ACC112 (cell line): ENCODE results near the gene RRBP1.
A peak's percentile ranks its signal among the peaks of the same experiment; 100 is the strongest.

Experiments used
- H2AFZ ChIP-seq: fragments of 200-600 bp; sonication (generic); one replicate; pipeline ENCODE4 v1.6.0; 2017; ENCODE audit warnings: antibody characterized with exemption, low read length; ENCODE audit not compliant: unreplicated experiment
- H3K27ac ChIP-seq: fragments of 200-600 bp; sonication (generic); 2 replicates; pipeline ENCODE4 v1.5.1; 2014; ENCODE audit warnings: low read depth, mild to moderate bottlenecking, antibody characterized with exemption, low read length, moderate library complexity
- H3K27me3 ChIP-seq: fragments of 200-600 bp; sonication (generic); 2 replicates; pipeline ENCODE4 v1.6.1; 2014; ENCODE audit warnings: mild to moderate bottlenecking, antibody characterized with exemption, low read length, moderate library complexity, mixed read lengths; ENCODE audit not compliant: insufficient read depth
- H3K36me3 ChIP-seq: fragments of 200-600 bp; sonication (generic); 2 replicates; pipeline ENCODE4 v1.6.1; 2016; ENCODE audit warnings: mild to moderate bottlenecking, antibody characterized with exemption, low read length, moderate library complexity, mixed read lengths; ENCODE audit not compliant: insufficient read depth
- H3K4me1 ChIP-seq: fragments of 200-600 bp; sonication (generic); one replicate; pipeline ENCODE4 v1.6.1; 2016; ENCODE audit warnings: low read length, mixed read lengths; ENCODE audit not compliant: insufficient read depth, unreplicated experiment, control insufficient read depth
- H3K4me3 ChIP-seq: fragments of 200-600 bp; sonication (generic); 2 replicates; pipeline ENCODE4 v1.5.1; 2014; ENCODE audit warnings: mild to moderate bottlenecking, low read depth, low read length
- H3K79me2 ChIP-seq: fragments of 200-600 bp; sonication (generic); one replicate; pipeline ENCODE4 v1.6.0; 2016; ENCODE audit warnings: low read length; ENCODE audit not compliant: control insufficient read depth, unreplicated experiment, insufficient read depth

The RRBP1 gene

GRCh38 chr20:17673084-17673483 is 9.0 kb downstream of the RRBP1 start:
- Histone ChIP-seq H2AFZ (no peak overlapping the region), H3K27me3 (no peaks in the 10 kb centered on the region), H3K4me3 (no peak overlapping the region), H3K79me2 (peaks cover 99% of the 10 kb centered on the region), H3K27ac (no peak overlapping the region), H3K36me3 (peaks cover 37% of the 10 kb centered on the region), H3K4me1 (peaks cover 74% of the 10 kb centered on the region)

DNA sequence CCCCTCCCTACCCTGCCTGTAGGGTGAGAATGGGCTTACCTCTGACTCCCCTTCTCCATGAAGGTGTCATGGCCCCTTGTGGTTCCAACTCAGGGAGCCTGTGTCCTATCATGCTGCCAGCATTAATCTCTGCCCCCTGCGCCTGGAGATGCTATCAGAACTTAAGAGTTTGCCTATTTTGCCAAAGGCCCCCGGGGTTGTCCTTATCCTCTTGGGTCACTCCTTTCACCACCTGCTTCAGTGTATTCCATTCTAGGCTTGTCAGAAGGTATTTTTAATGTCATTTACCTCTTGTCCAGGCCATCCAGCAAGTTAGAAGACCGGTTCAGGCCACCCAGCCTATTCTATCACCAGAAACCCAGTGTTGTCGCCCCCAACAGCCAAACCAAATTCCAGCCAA is 10.5 kb downstream of the RRBP1 start:
- H3K4me1 ChIP-seq, result peaks cover 80% of the 10 kb centered on the region
- H2AFZ ChIP-seq, result no peak overlapping the region
- no peak overlapping the region for H3K4me3 ChIP-seq
- H3K79me2 ChIP-seq, result peaks cover 99% of the 10 kb centered on the region
- no peaks in the 10 kb centered on the region for H3K27me3 ChIP-seq
- no peak overlapping the region for H3K27ac ChIP-seq
- peaks cover 38% of the 10 kb centered on the region for H3K36me3 ChIP-seq

DNA sequence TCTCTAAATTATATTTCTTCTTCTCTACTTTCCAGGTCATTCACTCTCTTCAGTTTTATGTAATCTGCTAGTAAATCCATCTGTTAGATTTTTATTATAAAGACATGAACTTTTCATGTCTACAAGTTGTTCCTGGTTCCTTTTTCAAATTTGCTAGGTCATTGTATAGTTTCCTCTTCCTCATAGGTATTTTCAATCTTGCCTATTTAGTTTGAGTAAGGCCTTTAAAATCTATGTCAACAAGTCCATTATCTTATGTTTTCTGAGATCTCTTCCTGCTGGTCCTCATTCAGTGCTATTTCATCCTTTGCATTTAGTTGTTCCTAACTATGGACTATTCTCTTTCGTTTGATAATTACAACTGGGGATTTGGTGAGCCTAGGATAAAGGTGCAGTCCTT is 11.0 kb downstream of the RRBP1 start:
- H3K4me3 ChIP-seq, result no peak overlapping the region
- peaks cover 99% of the 10 kb centered on the region for H3K79me2 ChIP-seq

GRCh38 chr20:17669306-17669931 is 12.6 kb downstream of the RRBP1 start:
- Histone ChIP-seq H3K79me2 (peaks cover 99% of the 10 kb centered on the region), H3K27me3 (no peaks in the 10 kb centered on the region), H3K27ac (no peak overlapping the region), H3K4me3 (no peak overlapping the region), H3K4me1 (peaks cover 79% of the 10 kb centered on the region), H2AFZ (no peak overlapping the region), H3K36me3 (peaks cover 38% of the 10 kb centered on the region)

More for the DNA sequence above, 11.0 kb downstream of the RRBP1 start:
- no peaks in the 10 kb centered on the region for H3K27me3 ChIP-seq
- peak overlapping the region; percentile 14; the same call in 1 of the 2 replicates for H3K27ac ChIP-seq
- H3K36me3 ChIP-seq, result peaks cover 38% of the 10 kb centered on the region
- H2AFZ ChIP-seq, result no peak overlapping the region
- peaks cover 80% of the 10 kb centered on the region for H3K4me1 ChIP-seq

DNA sequence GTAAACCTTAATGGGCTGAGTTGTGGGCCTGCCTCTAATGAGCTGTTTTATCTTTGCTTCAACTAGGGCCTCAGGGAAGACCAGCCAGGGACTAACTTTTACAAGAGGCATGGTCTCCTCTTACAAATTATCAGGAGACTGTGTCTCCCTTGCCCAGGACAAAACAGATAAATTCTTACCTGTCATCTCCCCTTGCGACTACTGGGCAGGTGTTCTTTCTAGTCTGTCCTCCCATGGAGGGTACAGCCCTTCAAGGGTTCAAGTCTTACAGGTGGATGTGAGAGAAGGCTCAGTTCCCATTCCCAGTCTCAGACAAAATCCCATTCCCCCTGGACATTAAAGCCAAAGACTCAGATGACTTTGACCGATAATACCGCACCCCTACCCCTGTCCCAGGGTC is 13.6 kb downstream of the RRBP1 start:
- Histone ChIP-seq H2AFZ (no peak overlapping the region), H3K4me1 (peaks cover 79% of the 10 kb centered on the region), H3K79me2 (peaks cover 99% of the 10 kb centered on the region), H3K27ac (no peak overlapping the region), H3K36me3 (peaks cover 33% of the 10 kb centered on the region), H3K27me3 (no peaks in the 10 kb centered on the region), H3K4me3 (no peak overlapping the region)

DNA sequence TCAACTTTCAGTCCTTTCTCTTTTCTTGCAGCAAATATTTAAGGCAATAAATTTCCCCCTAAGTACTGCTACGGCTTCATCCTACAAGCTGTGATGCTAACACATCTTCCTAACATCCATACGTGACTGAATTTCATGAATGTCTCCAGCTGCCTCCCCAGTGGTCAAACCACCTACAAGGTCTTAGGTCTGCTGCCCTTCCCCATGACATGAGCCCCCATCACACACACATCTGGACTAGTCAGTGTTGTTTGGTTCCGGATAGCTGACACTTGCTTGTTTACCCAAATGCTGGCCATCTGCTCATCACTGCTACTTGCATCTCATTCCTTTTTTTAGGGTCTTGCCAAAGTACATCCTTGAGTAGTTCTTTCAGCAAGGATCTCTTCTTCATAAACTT is 14.6 kb downstream of the RRBP1 start:
- H2AFZ ChIP-seq, result no peak overlapping the region
- H3K4me1 ChIP-seq, result peaks cover 79% of the 10 kb centered on the region
- peaks cover 33% of the 10 kb centered on the region for H3K36me3 ChIP-seq
- H3K27me3 ChIP-seq, result no peaks in the 10 kb centered on the region
- peak overlapping the region; percentile 88; the same call in 1 of the 2 replicates for H3K27ac ChIP-seq
- H3K4me3 ChIP-seq, result no peak overlapping the region
- H3K79me2 ChIP-seq, result peaks cover 99% of the 10 kb centered on the region

- Histone ChIP-seq H3K27me3 (no peaks in the 10 kb centered on the region), H3K4me1 (peaks cover 77% of the 10 kb centered on the region), H3K36me3 (peaks cover 26% of the 10 kb centered on the region), H3K4me3 (no peak overlapping the region), H3K27ac (peak overlapping the region; percentile 88; the same call in 1 of the 2 replicates), H2AFZ (no peak overlapping the region), H3K79me2 (peaks cover 94% of the 10 kb centered on the region)
Measured at GRCh38 chr20:17666481-17666880, 15.6 kb downstream of the RRBP1 start.

DNA sequence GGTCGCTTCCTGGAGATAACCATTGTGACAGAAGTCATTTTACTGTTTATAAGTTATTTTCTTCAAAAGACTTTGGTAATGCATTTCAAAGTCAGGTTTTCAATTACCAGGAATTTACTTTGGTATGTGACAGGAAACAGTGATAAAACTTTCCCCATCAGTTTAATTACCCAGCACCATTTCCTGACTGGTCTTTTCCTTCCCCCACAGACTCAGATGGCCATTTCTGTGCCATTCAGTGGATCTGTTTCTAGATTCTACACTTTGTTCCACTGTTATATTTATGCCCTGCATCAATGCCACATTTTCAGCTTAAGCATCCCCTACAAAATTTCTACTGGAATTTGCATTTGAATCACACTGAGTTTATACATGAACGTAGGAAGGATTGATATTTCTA is 16.3 kb downstream of the RRBP1 start:
- Histone ChIP-seq H3K36me3 (peaks cover 19% of the 10 kb centered on the region), H2AFZ (no peak overlapping the region), H3K4me1 (peaks cover 78% of the 10 kb centered on the region), H3K27me3 (no peaks in the 10 kb centered on the region), H3K27ac (peak overlapping the region; percentile 88), H3K79me2 (peaks cover 94% of the 10 kb centered on the region), H3K4me3 (no peak overlapping the region)

DNA sequence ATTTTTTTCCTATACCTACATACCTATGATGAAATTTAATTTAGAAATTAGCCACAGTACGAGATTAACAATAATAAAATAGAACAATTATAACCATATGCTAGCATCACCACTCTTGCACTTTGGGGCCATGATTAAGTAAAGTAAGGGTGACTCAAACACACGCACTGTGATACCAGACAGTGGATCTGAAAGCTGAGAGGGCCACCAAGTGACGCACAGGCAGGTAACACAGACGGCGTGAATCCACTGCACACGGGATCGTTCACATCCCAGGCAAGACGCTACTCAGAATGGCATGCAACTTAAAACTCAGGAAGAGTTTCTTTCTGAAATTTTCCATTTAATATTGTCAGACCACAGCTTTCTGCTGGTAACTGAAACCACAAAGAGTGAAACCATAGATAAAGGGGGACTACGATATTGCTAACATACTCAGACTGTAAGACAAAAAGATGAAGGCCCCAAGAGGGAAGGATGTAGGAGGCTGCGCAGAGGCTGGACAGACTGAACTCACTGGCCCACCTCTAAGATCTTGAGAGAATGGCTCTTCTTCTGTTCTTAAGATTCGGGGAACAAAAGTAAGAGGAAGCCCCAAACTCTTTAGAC is 17.9 kb downstream of the RRBP1 start:
- peaks cover 69% of the 10 kb centered on the region for H3K4me1 ChIP-seq
- peak overlapping the region; percentile 19 for H3K4me3 ChIP-seq
- peaks cover 95% of the 10 kb centered on the region for H3K79me2 ChIP-seq
- H3K27ac ChIP-seq, result peak overlapping the region; percentile 88
- peaks cover 23% of the 10 kb centered on the region for H3K36me3 ChIP-seq
- no peaks in the 10 kb centered on the region for H3K27me3 ChIP-seq
- H2AFZ ChIP-seq, result no peak overlapping the region

DNA sequence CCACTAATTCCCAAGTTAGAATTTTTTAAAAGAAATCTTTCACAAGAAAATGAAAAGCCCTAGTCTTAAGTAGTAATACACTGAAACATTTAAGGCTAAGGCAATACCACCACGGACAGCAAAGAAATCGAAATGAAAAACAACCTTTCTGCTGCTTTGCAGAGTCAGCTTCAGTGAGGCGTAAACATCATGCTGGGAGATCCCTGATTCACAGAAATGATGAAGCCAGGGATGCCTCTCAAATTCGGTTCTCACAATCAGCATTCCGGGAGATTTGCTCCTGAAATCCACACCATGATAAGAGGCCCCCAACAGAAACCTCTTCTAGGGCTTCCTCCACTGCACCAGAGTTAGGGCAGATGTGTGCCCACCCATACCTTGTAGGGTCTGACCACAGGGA is 18.6 kb downstream of the RRBP1 start:
- Histone ChIP-seq H3K4me1 (peaks cover 69% of the 10 kb centered on the region), H3K36me3 (peaks cover 25% of the 10 kb centered on the region), H2AFZ (no peak overlapping the region), H3K27me3 (no peaks in the 10 kb centered on the region), H3K79me2 (peaks cover 92% of the 10 kb centered on the region), H3K4me3 (peak overlapping the region; percentile 19), H3K27ac (peak overlapping the region; percentile 88)

- Histone ChIP-seq H3K27ac (peak overlapping the region; percentile 88), H3K36me3 (peaks cover 25% of the 10 kb centered on the region), H3K4me3 (peak overlapping the region; percentile 19), H3K79me2 (peaks cover 92% of the 10 kb centered on the region), H2AFZ (no peak overlapping the region), H3K4me1 (peaks cover 67% of the 10 kb centered on the region), H3K27me3 (no peaks in the 10 kb centered on the region)
Measured at GRCh38 chr20:17663040-17663399, 19.0 kb downstream of the RRBP1 start.
